Measurements from ENCODE around the gene SLC16A4.

GRCh38 chr1:110345480-110345879 is 45.3 kb downstream of the SLC16A4 start:
- TF ChIP-seq POLR2A (IDR thresholded peaks at IDR 0.05; ENCODE audit: extremely low read depth, insufficient read length) (no peak), CTCF (IDR thresholded peaks at IDR 0.05; ENCODE audit: low read depth, low read length) (no peak)

Measured in NB4 (cell line).